ENCODE measurements around the gene KDM3A.

The KDM3A gene

GRCh38 chr2:86436328-86436727, 4.8 kb upstream of the KDM3A start:
- DNase-seq, result no peak

DNA sequence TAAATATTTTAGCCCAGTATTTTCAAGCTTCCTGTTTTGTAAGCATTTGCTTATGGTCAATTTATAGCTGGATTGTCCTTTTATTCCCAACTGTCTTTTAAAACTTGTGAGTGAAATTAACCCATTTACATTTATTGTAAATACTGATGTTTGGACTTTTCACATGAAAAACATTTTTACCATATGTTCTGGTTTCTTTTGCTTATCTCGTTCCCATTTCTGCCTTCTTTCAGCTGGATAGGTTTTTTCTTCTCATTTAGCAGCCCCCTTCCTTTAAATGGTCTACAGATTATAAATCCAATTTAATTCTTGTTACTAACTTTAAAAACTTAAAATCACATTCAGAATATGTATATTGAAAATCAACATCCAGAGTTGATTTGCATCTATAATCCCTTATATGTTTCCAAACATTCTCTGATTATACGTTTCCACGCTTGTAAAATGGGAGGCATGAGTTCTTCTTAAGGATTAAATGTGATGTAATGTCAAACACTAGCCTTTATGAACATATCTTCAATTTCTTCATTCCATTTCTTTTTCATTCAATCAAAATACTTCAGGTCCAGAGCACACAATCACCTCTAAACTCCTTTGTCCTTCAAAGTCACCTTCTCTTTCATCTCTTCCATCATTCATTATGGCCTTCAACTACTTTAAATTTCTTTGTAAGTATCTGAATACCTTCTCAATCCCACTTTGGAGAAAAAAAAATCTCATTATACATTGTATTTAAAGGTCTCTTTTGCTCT, 1.1 kb upstream of the KDM3A start:
- no peak for DNase-seq

GRCh38 chr2:86441392-86441881, 266 bp downstream of the KDM3A start:
- DNase-seq, result no peak

GRCh38 chr2:86441882-86442641, 891 bp downstream of the KDM3A start:
- peak; percentile 71 for DNase-seq

- DNase-seq, result peak; percentile 88
Observed at GRCh38 chr2:86442642-86443005, 1.5 kb downstream of the KDM3A start.

- no peak for DNase-seq
Observed at GRCh38 chr2:86443631-86444350, 2.6 kb downstream of the KDM3A start.

DNA sequence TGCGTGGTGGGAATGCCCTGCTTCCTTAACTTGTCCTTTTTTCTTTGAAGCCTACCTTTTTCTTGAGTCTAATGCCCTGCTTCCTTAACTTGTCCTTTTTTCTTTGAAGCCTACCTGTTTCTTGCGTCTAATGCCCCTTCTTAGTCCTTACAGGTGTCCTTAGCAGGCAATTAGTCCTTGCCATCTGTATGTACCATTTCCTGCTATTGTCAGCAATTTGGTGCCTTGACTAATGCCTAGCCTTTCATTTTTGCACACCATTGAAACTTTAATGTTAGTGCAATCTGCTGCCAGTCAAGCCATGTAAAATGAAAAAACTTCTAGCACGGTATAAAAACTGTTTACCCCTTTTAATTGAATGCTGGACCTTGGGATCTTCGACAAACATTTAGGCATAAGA, 4.3 kb downstream of the KDM3A start:
- no peak for DNase-seq

- peak; percentile 4 for DNase-seq
Observed at GRCh38 chr2:86446060-86446459, 4.9 kb downstream of the KDM3A start.

DNA sequence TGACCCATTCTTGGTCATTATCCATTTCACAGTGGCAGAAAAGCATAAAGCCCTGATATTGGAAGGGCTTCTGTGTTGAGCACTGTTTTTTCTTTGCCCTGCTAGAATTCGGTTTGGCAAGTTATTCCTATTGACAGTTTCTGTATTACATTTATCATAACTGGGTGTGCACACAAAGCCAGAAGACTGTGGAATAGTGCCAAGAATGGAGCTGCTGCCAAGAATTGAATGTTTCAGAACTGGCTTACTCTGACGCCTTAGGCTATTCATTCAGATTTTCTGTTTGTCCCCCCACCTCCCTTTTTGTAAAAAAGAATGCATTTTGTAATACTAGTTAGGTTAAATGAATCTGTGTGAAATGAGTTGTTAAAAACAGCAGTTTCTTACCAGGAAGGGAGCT, 12.7 kb downstream of the KDM3A start:
- no peak for DNase-seq

GRCh38 chr2:86454238-86454637, 13.1 kb downstream of the KDM3A start:
- no peak for DNase-seq

DNA sequence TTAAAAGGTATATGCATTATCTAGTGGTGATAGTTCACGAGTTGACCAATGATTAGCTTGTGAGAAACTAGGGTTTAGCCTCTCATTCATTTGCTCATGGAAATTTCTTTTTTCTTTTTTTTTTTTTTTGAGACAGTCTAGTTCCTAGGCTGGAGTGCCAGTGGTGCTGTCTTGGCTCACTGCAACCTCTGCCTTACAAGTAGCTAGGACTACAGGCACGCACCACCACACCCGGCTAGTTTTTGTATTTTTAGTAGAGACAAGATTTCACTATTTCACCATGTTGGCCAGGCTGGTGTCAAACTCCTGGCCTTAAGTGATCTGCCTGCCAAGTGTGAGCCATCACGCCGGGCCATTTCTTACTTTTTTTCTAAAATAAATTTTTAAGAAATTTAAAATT, 14.0 kb downstream of the KDM3A start:
- no peak for DNase-seq

- no peak for DNase-seq
Observed at GRCh38 chr2:86461042-86461743, 20.0 kb downstream of the KDM3A start.

DNA sequence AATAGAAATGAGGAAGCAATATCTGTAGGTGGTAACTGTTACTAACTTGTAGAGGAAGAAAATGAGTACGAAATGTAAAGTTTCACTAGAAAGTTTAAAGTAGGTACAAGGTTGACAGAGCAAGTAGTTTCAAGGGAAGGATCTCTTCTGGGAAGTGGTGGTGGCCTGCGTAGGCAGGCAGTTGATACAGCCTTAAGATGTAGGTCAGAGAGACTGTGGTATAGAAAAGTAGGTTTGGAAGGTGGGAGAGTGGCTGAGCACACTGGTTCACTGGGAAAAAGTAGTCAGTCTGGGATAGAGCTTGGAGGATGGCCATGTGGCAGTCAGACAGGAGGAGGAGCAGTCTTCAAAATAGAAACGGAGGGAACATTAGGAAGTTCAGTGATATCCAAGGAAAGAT, 23.5 kb downstream of the KDM3A start:
- DNase-seq, result no peak

GRCh38 chr2:86466306-86466705, 25.1 kb downstream of the KDM3A start:
- no peak for DNase-seq

GRCh38 chr2:86468162-86469033, 27.2 kb downstream of the KDM3A start:
- peak; percentile 17 for DNase-seq

GRCh38 chr2:86470890-86471289, 29.7 kb downstream of the KDM3A start:
- no peak for DNase-seq

DNA sequence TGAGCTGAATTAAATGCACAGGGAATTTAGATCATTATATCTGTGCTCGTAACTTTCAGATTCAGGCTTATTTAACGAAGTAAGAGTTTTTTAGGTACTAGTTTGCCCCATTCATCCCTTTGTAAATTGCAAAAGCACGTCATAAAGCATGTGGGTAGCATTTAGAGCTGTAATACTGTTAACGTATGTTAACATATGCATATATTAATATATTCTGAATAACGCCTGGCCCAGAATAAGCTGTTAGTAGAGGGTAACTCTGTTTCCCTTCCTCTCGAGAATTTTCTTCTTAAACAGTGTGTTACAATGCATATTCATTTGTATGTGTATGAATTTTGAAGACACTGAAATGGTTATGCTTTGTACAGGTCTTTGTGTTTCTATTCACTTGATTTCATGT, 30.5 kb downstream of the KDM3A start:
- no peak for DNase-seq

DNA sequence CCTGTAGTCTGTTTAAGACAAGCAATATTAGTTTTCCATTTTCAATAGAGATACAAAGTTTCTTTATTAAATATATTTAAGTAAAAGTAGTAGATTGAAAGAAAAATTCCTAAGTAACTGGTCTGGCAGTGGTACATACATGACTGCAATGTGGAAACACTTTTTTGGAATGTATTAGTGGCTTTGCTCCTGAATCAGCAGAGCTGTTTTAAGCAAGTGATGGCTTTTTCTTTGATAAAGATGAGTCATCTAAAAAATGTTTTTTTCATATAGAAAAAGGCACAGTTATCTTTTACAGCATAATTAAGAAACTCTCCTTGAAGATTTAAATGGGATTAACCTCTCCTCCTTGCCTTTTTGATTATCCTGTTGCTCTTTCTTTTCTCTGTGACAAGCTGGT, 34.9 kb downstream of the KDM3A start:
- no peak for DNase-seq

DNA sequence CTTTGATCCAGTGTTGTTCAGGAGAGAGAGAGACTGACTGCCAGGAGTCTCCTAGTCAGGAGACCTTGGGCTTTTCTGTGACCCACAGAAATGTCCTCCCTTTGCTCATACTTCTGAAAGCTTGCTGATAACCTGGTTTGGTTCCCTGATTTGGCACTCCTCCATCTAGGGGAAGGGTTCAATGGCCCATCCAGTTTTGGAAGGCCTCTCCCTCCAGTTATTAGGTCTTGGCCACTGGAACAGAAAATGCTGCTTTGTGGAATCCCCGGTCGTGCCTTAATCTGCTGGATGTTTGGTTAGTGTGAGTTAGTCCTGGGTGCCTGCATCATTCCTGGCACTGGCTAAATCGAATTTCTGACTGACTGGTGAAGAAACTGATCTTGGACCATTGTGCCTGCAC, 35.7 kb downstream of the KDM3A start:
- DNase-seq, result no peak

GRCh38 chr2:86477349-86477748, 36.2 kb downstream of the KDM3A start:
- DNase-seq, result no peak

DNA sequence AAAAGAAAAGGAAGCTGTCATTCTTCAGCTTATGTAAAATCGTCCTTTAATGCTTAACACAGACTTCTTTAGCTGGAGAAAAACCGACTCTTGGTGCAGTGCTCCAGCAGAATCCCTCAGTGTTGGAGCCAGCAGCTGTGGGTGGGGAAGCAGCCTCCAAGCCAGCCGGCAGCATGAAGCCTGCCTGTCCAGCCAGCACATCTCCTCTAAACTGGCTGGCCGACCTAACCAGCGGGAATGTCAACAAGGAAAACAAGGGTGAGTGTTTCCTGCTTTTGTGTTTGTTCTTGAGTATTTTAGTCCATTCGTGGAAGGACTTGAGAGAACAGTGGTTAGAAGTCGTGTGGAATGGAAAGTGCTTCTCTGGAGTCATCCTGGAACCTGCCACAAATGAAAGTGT, 38.9 kb downstream of the KDM3A start:
- DNase-seq, result no peak

GRCh38 chr2:86482034-86482433, 40.9 kb downstream of the KDM3A start:
- peak; percentile 2 for DNase-seq
